Measurements from ENCODE around the gene RERE. TPM values are rescaled to one million over a fixed set of nuclear protein-coding genes. Genes with fewer than 3 reads are reported as not detected.

The RERE gene
- total and polyA plus RNA-seq, 2 experiments from 2014 or later: 148 to 170 TPM

- TF ChIP-seq REST (IDR thresholded peaks at IDR 0.05; ENCODE audit: unreplicated experiment): no peak
- no peak for TF ChIP-seq ETS1 (IDR thresholded peaks at IDR 0.05)
- TF ChIP-seq EZH2phosphoT487 (IDR thresholded peaks at IDR 0.05; ENCODE audit: unreplicated experiment): no peak
- TF ChIP-seq CTCF (conservative IDR thresholded peaks at IDR 0.05; ENCODE audit: low read depth in 2 of 2): no peak
- TF ChIP-seq STAT1 (IDR thresholded peaks at IDR 0.05; ENCODE audit: unreplicated experiment): no peak
- no peak for TF ChIP-seq EZH2 (IDR thresholded peaks at IDR 0.05; ENCODE audit: low read depth, unreplicated experiment)
- no peak for TF ChIP-seq JUNB (IDR thresholded peaks at IDR 0.05; ENCODE audit: unreplicated experiment)
- TF ChIP-seq POLR2AphosphoS5 (IDR thresholded peaks at IDR 0.05; ENCODE audit: low read depth): no peak
Observed at GRCh38 chr1:8796812-8797211, 20.6 kb downstream of the RERE start (continued).

- no peak overlapping the region for H3K4me3 ChIP-seq
- peak; percentile 64 for DNase-seq (ENCODE audit: low spot score)
- peaks cover 40% of the 10 kb centered on the region for H3K4me1 Mint-ChIP-seq
- H4K20me1 ChIP-seq (replicated peaks; ENCODE audit: insufficient read depth): peaks cover 18% of the 10 kb centered on the region; the same call in 1 of the 2 replicates
- peaks cover 43% of the 10 kb centered on the region for H3K4me1 ChIP-seq (ENCODE audit: insufficient read depth)
- 0 out of 2 replicates have a peak overlapping the region, but pooled peaks have one; percentile 73 for H3K27ac Mint-ChIP-seq
- H3K36me3 Mint-ChIP-seq (ENCODE audit: low read depth): no peaks in the 10 kb centered on the region; the same call in 2 of the 3 replicates
- no peaks in the 10 kb centered on the region for H3K9me3 Mint-ChIP-seq
- H3K36me3 ChIP-seq (ENCODE audit: insufficient read depth): no peaks in the 10 kb centered on the region
- H3K79me2 ChIP-seq (replicated peaks; ENCODE audit: insufficient read depth): peaks cover 93% of the 10 kb centered on the region
- no peak overlapping the region; the same call in 1 of the 2 replicates for H3K27ac ChIP-seq (ENCODE audit: low read depth)
- no peaks in the 10 kb centered on the region; the same call in none of the 2 replicates for H3F3A ChIP-seq (replicated peaks; ENCODE audit: low read depth)
- no peaks in the 10 kb centered on the region for H3K9me2 ChIP-seq (ENCODE audit: insufficient read depth)
- H3K4me3 Mint-ChIP-seq: no peak overlapping the region
- no peaks in the 10 kb centered on the region for H3K27me3 ChIP-seq (ENCODE audit: insufficient read depth)
- no peak overlapping the region for H2AFZ ChIP-seq
- no peak overlapping the region for H3K4me2 ChIP-seq
- ATAC-seq: peak; percentile 65
- H3K27me3 Mint-ChIP-seq (ENCODE audit: insufficient read depth, low read depth, poor library complexity): no peaks in the 10 kb centered on the region
- TF ChIP-seq ZNF462 (CRISPR knock-in tag; IDR thresholded peaks at IDR 0.05): no peak
- TF ChIP-seq ETS1 (IDR thresholded peaks at IDR 0.05): no peak
- TF ChIP-seq EZH2 (IDR thresholded peaks at IDR 0.05; ENCODE audit: low read depth, unreplicated experiment): no peak
- TF ChIP-seq STAT1 (IDR thresholded peaks at IDR 0.05; ENCODE audit: unreplicated experiment): no peak
Observed at GRCh38 chr1:8794605-8795004, 22.8 kb downstream of the RERE start.
